ENCODE measurements around the gene SHROOM2.
"Not testable (repeated sequence)": the region's sequence is repeated elsewhere in the genome, so short reads cannot be mapped to it uniquely, and the experiment has no call there.

The SHROOM2 gene

GRCh38 chrX:9794495-9794894, 8.3 kb downstream of the SHROOM2 start:
- H3K4me3 Mint-ChIP-seq: no peak overlapping the region
- H3K27me3 Mint-ChIP-seq: peaks cover 58% of the 10 kb centered on the region
- H3K9me3 Mint-ChIP-seq: peaks cover 12% of the 10 kb centered on the region
- no peaks in the 10 kb centered on the region for H3K4me1 Mint-ChIP-seq (ENCODE audit: low read depth)
- no peaks in the 10 kb centered on the region for H3K36me3 Mint-ChIP-seq (ENCODE audit: low read depth)
- intact Hi-C loops (cut with micrococcal nuclease): no loop called here
- H3K27ac Mint-ChIP-seq: no peak overlapping the region

- Mint-ChIP-seq H3K27me3 (peaks cover 50% of the 10 kb centered on the region), H3K36me3 (ENCODE audit: low read depth) (no peaks in the 10 kb centered on the region), H3K4me1 (ENCODE audit: low read depth) (no peaks in the 10 kb centered on the region), H3K27ac (no peak overlapping the region), H3K4me3 (no peak overlapping the region), H3K9me3 (peaks cover 20% of the 10 kb centered on the region)
- intact Hi-C loops (cut with micrococcal nuclease): no loop called here
These were observed 11.4 kb downstream of the SHROOM2 start for GRCh38 chrX:9797384-9798360.

- Mint-ChIP-seq H3K27me3 (peaks cover 20% of the 10 kb centered on the region), H3K27ac (no peak overlapping the region), H3K36me3 (ENCODE audit: low read depth) (no peaks in the 10 kb centered on the region), H3K4me3 (no peak overlapping the region), H3K4me1 (ENCODE audit: low read depth) (no peaks in the 10 kb centered on the region), H3K9me3 (peaks cover 10% of the 10 kb centered on the region)
- intact Hi-C loops (cut with micrococcal nuclease): no loop called here
These were observed 16.5 kb downstream of the SHROOM2 start for GRCh38 chrX:9802737-9803136.

- H3K4me1 Mint-ChIP-seq (ENCODE audit: low read depth): no peaks in the 10 kb centered on the region
- H3K9me3 Mint-ChIP-seq: peaks cover 8% of the 10 kb centered on the region
- H3K27ac Mint-ChIP-seq: no peak overlapping the region
- H3K4me3 Mint-ChIP-seq: no peak overlapping the region
- intact Hi-C loops (cut with micrococcal nuclease): no loop called here
- no peaks in the 10 kb centered on the region for H3K36me3 Mint-ChIP-seq (ENCODE audit: low read depth)
- H3K27me3 Mint-ChIP-seq: peaks cover 18% of the 10 kb centered on the region
These were observed 18.2 kb downstream of the SHROOM2 start for GRCh38 chrX:9804444-9804843.

GRCh38 chrX:9805956-9806355, 19.7 kb downstream of the SHROOM2 start:
- no peaks in the 10 kb centered on the region for H3K9me3 Mint-ChIP-seq
- peaks cover 15% of the 10 kb centered on the region for H3K27me3 Mint-ChIP-seq
- H3K36me3 Mint-ChIP-seq (ENCODE audit: low read depth): no peaks in the 10 kb centered on the region
- no peak overlapping the region for H3K27ac Mint-ChIP-seq
- H3K4me1 Mint-ChIP-seq (ENCODE audit: low read depth): no peaks in the 10 kb centered on the region
- intact Hi-C loops (cut with micrococcal nuclease): no loop called here
- no peak overlapping the region for H3K4me3 Mint-ChIP-seq

- no peaks in the 10 kb centered on the region for H3K4me1 Mint-ChIP-seq (ENCODE audit: low read depth)
- intact Hi-C loops (cut with micrococcal nuclease): no loop called here
- H3K9me3 Mint-ChIP-seq: no peaks in the 10 kb centered on the region
These were observed 21.3 kb downstream of the SHROOM2 start for GRCh38 chrX:9807355-9808182.

GRCh38 chrX:9809876-9810275, 23.6 kb downstream of the SHROOM2 start:
- H3K27ac Mint-ChIP-seq; H3K9me3 Mint-ChIP-seq; H3K4me3 Mint-ChIP-seq; H3K4me1 Mint-ChIP-seq (ENCODE audit: low read depth); intact Hi-C loops (cut with micrococcal nuclease); H3K36me3 Mint-ChIP-seq (ENCODE audit: low read depth): not testable (repeated sequence)
- peaks cover 23% of the 10 kb centered on the region for H3K27me3 Mint-ChIP-seq

More at GRCh38 chrX:9807355-9808182, 21.3 kb downstream of the SHROOM2 start:
- Mint-ChIP-seq H3K36me3 (ENCODE audit: low read depth) (no peaks in the 10 kb centered on the region), H3K27ac (no peak overlapping the region), H3K4me3 (no peak overlapping the region), H3K27me3 (peaks cover 13% of the 10 kb centered on the region)

- intact Hi-C loops (cut with micrococcal nuclease); H3K36me3 Mint-ChIP-seq (ENCODE audit: low read depth): not testable (repeated sequence)
These were observed 24.9 kb downstream of the SHROOM2 start for GRCh38 chrX:9811086-9811485.

GRCh38 chrX:9816084-9816700, 30.0 kb downstream of the SHROOM2 start:
- Mint-ChIP-seq H3K27me3 (peaks cover 47% of the 10 kb centered on the region), H3K27ac (no peak overlapping the region), H3K9me3 (no peaks in the 10 kb centered on the region), H3K36me3 (ENCODE audit: low read depth) (no peaks in the 10 kb centered on the region), H3K4me3 (no peak overlapping the region), H3K4me1 (ENCODE audit: low read depth) (no peaks in the 10 kb centered on the region)
- intact Hi-C loops (cut with micrococcal nuclease): no loop called here

More at GRCh38 chrX:9811086-9811485, 24.9 kb downstream of the SHROOM2 start:
- not testable (repeated sequence) for H3K4me1 Mint-ChIP-seq (ENCODE audit: low read depth); H3K4me3 Mint-ChIP-seq; H3K27ac Mint-ChIP-seq; H3K9me3 Mint-ChIP-seq
- H3K27me3 Mint-ChIP-seq: peaks cover 22% of the 10 kb centered on the region

- H3K4me1 Mint-ChIP-seq (ENCODE audit: low read depth): no peaks in the 10 kb centered on the region
- no peak overlapping the region for H3K27ac Mint-ChIP-seq
- intact Hi-C loops (cut with micrococcal nuclease): no loop called here
- H3K36me3 Mint-ChIP-seq (ENCODE audit: low read depth): no peaks in the 10 kb centered on the region
- peaks cover 43% of the 10 kb centered on the region for H3K27me3 Mint-ChIP-seq
- no peak overlapping the region for H3K4me3 Mint-ChIP-seq
- H3K9me3 Mint-ChIP-seq: no peaks in the 10 kb centered on the region
These were observed 35.3 kb downstream of the SHROOM2 start for GRCh38 chrX:9821572-9821971.

- no peaks in the 10 kb centered on the region for H3K36me3 Mint-ChIP-seq (ENCODE audit: low read depth)
- no peaks in the 10 kb centered on the region for H3K9me3 Mint-ChIP-seq
- no peaks in the 10 kb centered on the region for H3K4me1 Mint-ChIP-seq (ENCODE audit: low read depth)
- H3K4me3 Mint-ChIP-seq: no peak overlapping the region
- H3K27me3 Mint-ChIP-seq: peaks cover 35% of the 10 kb centered on the region
- intact Hi-C loops (cut with micrococcal nuclease): no loop called here
- no peak overlapping the region for H3K27ac Mint-ChIP-seq
These were observed 38.3 kb downstream of the SHROOM2 start for GRCh38 chrX:9824554-9824953.

- Mint-ChIP-seq H3K36me3 (ENCODE audit: low read depth) (no peaks in the 10 kb centered on the region), H3K4me3 (no peak overlapping the region), H3K27me3 (peaks cover 35% of the 10 kb centered on the region), H3K4me1 (ENCODE audit: low read depth) (no peaks in the 10 kb centered on the region), H3K27ac (no peak overlapping the region), H3K9me3 (no peaks in the 10 kb centered on the region)
- intact Hi-C loops (cut with micrococcal nuclease): no loop called here
These were observed 39.0 kb downstream of the SHROOM2 start for GRCh38 chrX:9825129-9825790.

GRCh38 chrX:9825966-9826365, 39.7 kb downstream of the SHROOM2 start:
- no peaks in the 10 kb centered on the region for H3K9me3 Mint-ChIP-seq
- no peaks in the 10 kb centered on the region for H3K4me1 Mint-ChIP-seq (ENCODE audit: low read depth)
- no peak overlapping the region for H3K27ac Mint-ChIP-seq
- H3K36me3 Mint-ChIP-seq (ENCODE audit: low read depth): no peaks in the 10 kb centered on the region
- peaks cover 38% of the 10 kb centered on the region for H3K27me3 Mint-ChIP-seq
- H3K4me3 Mint-ChIP-seq: no peak overlapping the region
- intact Hi-C loops (cut with micrococcal nuclease): no loop called here
